ENCODE measurements around the gene METRNL.
"Not testable (repeated sequence)": the region's sequence is repeated elsewhere in the genome, so short reads cannot be mapped to it uniquely, and the experiment has no call there.

- TF ChIP-seq, protein P1, sequence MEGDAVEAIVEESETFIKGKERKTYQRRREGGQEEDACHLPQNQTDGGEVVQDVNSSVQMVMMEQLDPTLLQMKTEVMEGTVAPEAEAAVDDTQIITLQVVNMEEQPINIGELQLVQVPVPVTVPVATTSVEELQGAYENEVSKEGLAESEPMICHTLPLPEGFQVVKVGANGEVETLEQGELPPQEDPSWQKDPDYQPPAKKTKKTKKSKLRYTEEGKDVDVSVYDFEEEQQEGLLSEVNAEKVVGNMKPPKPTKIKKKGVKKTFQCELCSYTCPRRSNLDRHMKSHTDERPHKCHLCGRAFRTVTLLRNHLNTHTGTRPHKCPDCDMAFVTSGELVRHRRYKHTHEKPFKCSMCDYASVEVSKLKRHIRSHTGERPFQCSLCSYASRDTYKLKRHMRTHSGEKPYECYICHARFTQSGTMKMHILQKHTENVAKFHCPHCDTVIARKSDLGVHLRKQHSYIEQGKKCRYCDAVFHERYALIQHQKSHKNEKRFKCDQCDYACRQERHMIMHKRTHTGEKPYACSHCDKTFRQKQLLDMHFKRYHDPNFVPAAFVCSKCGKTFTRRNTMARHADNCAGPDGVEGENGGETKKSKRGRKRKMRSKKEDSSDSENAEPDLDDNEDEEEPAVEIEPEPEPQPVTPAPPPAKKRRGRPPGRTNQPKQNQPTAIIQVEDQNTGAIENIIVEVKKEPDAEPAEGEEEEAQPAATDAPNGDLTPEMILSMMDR (IDR thresholded peaks at IDR 0.05; ENCODE audit: insufficient read depth, low read length, poor library complexity, severe bottlenecking) = not testable (repeated sequence)
- TF ChIP-seq EZH2phosphoT487 (conservative IDR thresholded peaks at IDR 0.05; ENCODE audit: low read length) = not testable (repeated sequence)
Observed at GRCh38 chr17:83044479-83044878, 34.9 kb upstream of the METRNL start.

All from SU-DHL-6 (cell line).